Esophagus squamous epithelium (tissue), 4 donors: ENCODE data around the gene FSTL4.

Source experiments
- CTCF ChIP-seq, 6 experiments: fragments of 450-650 bp in 4 of 6; fragments of 200-600 bp in 2 of 6; sonication (generic) in 2 of 6; IDR thresholded peaks; one replicate each; pipeline ENCODE4 v1.5.1; 2016 to 2019; ENCODE audit warnings: antibody characterized with exemption in 6 of 6, mild to moderate bottlenecking in 4 of 6, moderate library complexity in 4 of 6
- POLR2A ChIP-seq, 4 donors: fragments of 450-650 bp; IDR thresholded peaks; one replicate each; pipeline ENCODE4 v1.6.1; 2017; ENCODE audit warnings: antibody characterized with exemption in 4 of 4, mild to moderate bottlenecking in 4 of 4, moderate library complexity in 3 of 4

- TF ChIP-seq CTCF (IDR thresholded peaks at IDR 0.05): no peak
- TF ChIP-seq POLR2A (IDR thresholded peaks at IDR 0.05): no peak
Measured at GRCh38 chr5:133599600-133599999, 12.7 kb downstream of the FSTL4 start.
